DMS153 treated with DMSO at 0.1 percent for 48 hours (cell line): ENCODE data around the gene FOXO6.

Source experiments
- DNase-seq: peaks from one replicate; lab custom pipeline; 2025; ENCODE audit not compliant: unreplicated experiment; lab: John Stamatoyannopoulos, UW

Gene FOXO6

GRCh38 chr1:41349361-41350054, 11.7 kb upstream of the FOXO6 start:
- no peak for DNase-seq

DNA sequence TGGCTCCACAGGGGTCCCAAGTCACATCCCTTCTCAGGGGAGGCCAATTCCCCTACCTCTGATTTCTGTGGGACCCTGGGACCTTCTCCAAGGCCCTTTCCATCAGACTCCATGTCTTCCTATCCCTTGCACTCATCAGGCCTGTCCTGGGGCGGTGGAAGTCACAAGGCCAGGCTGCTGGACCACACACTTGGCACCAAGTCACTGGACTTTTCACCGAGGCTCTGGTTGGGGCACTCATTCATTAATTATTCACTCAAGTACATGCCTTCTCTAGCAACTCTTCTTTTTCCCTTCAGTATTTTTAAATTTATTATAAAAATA, 11.2 kb upstream of the FOXO6 start:
- no peak for DNase-seq

GRCh38 chr1:41351262-41352151, 9.7 kb upstream of the FOXO6 start:
- no peak for DNase-seq

GRCh38 chr1:41353744-41354143, 7.5 kb upstream of the FOXO6 start:
- no peak for DNase-seq

DNA sequence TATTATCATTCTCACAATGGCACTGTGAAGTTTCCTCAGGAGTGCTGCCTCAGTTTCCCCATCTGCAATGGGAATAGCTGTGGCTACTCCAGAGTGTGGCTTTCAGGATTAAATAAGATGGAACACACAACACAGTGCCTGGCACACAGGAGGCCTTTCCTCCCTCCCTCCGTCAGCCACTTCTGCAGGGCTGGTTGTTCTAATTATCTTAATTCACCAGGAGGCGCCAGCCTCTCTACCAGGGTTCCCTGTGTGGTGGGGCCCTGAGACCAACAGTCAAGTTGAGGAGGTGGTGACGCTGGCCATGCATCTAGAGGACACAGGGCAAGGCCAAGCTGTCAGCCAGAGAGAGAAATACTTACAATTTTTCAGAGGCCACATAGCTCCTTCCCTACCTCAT, 6.3 kb upstream of the FOXO6 start:
- DNase-seq: no peak

- DNase-seq: no peak
These were observed 5.9 kb upstream of the FOXO6 start for GRCh38 chr1:41355356-41355755.

GRCh38 chr1:41355761-41356160, 5.5 kb upstream of the FOXO6 start:
- no peak for DNase-seq

DNA sequence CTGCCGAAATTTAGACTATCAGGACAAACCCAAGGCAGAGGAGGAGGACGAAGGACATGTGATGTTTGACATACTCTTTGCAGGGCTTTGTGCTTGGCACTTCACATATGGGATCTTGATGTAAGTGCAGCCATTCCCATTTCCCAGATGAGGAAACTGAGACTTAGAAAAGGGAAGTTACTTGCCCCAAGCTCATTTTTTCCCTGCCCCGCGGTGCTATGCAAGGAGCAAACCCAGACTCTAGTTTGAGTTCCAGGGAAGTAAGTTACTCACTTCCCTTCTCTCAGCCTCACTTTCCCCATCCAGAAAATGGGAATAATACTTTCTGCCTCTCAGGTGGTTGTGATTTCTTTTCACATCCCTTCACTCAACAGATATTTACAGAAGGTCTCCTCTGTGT, 4.5 kb upstream of the FOXO6 start:
- no peak for DNase-seq

GRCh38 chr1:41357451-41358101, 3.7 kb upstream of the FOXO6 start:
- no peak for DNase-seq

- DNase-seq: peak; percentile 60
These were observed 2.9 kb upstream of the FOXO6 start for GRCh38 chr1:41358131-41359021.

GRCh38 chr1:41359211-41360073, 1.8 kb upstream of the FOXO6 start:
- no peak for DNase-seq

DNA sequence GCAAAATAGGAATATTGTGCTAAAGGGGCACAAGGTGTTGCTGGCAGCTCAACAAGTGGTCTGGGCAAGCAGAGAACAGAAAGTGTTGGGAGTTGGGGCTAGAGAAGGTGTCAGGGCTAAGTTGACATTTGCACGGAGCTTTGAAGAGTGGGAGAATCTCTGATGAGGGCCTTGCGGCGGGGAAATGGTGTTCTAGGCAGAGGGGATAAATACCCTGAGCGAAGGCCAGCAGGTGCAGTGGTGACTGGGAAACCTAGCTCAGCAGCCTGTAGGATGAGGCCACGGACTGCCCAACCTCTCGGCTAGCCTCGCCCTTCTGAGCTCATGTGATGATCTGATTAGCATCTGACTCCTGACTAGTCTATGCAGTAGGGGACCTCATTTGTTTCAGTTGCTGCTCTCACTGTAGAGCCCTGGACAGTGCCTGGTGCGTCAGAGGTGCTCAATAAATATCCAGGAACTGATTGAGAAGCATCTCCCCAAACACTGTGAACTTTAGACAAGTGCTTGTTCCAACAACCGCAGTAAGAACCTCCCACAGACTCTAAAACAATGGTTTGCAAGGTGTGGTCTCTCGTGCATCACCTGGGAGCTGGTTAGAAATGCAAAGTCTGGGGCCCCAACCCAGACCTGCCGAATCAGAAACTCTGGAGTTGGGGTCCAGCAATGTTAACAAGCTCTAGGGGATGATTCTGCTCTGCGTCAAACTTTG, 1.0 kb upstream of the FOXO6 start:
- DNase-seq: no peak

DNA sequence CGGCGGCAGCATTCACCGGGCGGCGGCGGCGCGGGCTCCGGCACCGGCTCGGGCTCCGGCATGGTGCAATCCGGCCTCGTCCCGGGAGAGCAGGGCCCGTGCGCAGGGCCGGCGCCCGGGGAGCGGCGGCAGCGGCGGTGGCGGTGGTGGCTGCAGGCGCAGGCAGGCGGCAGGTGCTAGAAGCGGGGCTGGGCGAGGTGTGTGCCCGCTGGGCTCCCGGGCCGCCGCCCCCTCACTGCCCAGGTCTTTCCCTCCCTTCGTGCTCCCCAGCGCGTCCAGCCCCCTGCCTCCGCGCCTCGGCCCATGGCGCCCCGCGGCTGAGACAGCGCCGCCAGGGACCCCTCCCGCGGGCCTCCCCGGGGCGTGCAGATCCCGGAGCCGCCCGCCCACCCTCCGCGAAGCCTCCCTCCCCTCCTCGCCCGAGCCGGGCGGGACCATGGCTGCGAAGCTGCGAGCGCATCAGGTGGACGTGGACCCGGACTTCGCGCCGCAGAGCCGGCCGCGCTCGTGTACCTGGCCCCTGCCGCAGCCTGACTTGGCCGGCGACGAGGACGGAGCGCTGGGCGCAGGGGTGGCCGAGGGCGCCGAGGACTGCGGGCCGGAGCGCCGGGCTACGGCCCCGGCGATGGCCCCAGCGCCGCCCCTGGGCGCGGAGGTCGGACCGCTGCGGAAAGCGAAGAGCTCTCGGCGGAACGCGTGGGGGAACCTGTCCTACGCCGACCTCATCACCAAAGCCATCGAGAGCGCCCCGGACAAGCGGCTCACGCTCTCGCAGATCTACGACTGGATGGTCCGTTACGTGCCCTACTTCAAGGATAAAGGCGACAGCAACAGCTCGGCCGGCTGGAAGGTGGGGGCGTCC, 492 bp downstream of the FOXO6 start:
- peak; percentile 44 for DNase-seq

DNA sequence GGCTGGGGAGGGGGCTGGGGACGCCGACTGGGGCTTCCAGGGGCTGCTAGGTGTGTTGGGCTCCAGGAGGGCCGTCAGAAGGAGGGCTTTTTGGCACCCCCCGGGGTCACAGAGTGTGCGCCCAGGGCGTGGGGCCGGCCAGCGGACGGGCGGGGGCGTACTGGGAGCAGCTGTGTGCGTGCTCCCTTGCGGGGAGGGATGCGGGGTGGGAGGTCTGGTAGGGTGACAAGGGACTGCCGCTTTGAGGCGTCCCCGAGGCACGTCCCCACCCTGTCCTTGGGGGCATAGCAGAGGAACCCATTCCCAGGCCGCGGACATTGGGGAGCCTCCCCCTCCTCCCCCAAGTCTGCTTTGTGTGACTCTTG, 1.1 kb downstream of the FOXO6 start:
- no peak for DNase-seq

- DNase-seq: no peak
These were observed 1.7 kb downstream of the FOXO6 start for GRCh38 chr1:41362749-41363590.

DNA sequence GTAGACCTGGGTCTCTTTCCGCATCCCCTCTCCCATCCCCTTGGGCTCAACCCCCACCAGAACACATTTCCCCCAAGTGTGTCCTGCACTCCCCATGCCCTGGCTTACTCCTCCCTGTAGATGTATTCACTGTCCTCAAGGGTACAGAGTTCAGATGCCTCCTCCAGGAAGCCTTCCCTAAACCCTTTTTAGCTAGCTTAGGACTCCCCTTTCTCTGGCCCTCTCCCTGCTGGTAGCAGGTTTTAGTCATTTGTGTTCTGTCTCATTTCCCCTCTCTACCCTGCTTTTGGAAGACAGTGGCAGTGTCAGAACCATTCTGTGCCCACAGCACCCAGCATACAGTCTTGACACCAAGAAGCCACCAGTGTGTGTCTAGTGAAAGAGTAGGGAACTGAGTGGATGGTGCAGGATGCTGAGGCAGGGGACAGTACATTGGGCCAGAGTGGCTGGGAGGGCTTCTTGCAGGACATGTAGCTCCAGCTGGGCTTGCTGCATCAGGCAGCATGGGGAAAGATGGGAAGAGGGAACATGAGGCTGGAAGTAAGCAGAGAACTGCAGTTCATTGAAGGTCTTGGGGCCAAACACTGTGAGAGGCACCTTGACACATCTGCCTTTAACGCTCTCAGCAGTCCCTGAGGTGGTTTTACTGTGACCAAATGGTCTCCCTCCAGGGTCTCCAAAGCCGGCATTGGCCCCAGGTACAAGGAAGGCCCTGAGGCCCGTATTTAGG, 2.5 kb downstream of the FOXO6 start:
- no peak for DNase-seq
